ENCODE measurements around the gene HOXB13.
"Not testable (repeated sequence)": the region's sequence is repeated elsewhere in the genome, so short reads cannot be mapped to it uniquely, and the experiment has no call there.

The HOXB13 gene

GRCh38 chr17:48720266-48721008 is 8.1 kb downstream of the HOXB13 start:
- TF ChIP-seq, protein P1, sequence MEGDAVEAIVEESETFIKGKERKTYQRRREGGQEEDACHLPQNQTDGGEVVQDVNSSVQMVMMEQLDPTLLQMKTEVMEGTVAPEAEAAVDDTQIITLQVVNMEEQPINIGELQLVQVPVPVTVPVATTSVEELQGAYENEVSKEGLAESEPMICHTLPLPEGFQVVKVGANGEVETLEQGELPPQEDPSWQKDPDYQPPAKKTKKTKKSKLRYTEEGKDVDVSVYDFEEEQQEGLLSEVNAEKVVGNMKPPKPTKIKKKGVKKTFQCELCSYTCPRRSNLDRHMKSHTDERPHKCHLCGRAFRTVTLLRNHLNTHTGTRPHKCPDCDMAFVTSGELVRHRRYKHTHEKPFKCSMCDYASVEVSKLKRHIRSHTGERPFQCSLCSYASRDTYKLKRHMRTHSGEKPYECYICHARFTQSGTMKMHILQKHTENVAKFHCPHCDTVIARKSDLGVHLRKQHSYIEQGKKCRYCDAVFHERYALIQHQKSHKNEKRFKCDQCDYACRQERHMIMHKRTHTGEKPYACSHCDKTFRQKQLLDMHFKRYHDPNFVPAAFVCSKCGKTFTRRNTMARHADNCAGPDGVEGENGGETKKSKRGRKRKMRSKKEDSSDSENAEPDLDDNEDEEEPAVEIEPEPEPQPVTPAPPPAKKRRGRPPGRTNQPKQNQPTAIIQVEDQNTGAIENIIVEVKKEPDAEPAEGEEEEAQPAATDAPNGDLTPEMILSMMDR (IDR thresholded peaks at IDR 0.05; ENCODE audit: insufficient read depth, missing control alignments) = no peak
- no peak for DNase-seq (ENCODE audit: insufficient read length, low spot score)
- no peak for FAIRE-seq

DNA sequence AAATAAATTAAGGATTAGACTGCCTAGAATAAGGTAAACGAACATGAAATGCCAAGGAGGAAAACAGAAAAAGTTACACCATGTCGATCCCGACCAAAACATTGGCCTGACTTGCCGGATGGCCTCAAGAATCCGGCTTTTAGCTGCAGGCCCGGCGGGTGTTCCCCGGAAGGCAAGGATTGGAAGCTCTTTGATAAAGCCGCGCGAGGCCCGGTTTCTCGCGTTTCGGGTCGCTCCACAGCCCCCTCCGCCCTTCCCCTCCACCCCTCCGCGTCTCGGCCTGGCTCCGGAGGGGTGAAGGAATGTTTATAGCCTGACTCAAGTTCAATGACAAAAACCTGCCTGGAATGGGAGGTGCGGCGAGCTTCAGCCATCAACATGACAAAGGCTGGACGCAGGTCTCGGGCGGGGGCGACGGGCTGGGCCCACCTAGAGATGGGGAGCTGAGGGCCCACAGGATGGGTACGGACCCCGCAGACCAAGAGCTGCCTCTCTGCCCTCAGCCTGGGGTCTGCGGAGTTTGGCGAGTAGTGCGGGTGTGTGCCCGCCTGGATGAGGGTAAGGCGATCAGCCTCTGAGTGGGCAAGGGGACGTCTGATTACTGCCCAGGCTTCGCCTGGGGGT is 8.8 kb downstream of the HOXB13 start:
- TF ChIP-seq, protein P1 (IDR thresholded peaks at IDR 0.05; ENCODE audit: insufficient read depth, missing control alignments) = no peak
- DNase-seq (ENCODE audit: insufficient read length, low spot score) = no peak
- no peak for FAIRE-seq

DNA sequence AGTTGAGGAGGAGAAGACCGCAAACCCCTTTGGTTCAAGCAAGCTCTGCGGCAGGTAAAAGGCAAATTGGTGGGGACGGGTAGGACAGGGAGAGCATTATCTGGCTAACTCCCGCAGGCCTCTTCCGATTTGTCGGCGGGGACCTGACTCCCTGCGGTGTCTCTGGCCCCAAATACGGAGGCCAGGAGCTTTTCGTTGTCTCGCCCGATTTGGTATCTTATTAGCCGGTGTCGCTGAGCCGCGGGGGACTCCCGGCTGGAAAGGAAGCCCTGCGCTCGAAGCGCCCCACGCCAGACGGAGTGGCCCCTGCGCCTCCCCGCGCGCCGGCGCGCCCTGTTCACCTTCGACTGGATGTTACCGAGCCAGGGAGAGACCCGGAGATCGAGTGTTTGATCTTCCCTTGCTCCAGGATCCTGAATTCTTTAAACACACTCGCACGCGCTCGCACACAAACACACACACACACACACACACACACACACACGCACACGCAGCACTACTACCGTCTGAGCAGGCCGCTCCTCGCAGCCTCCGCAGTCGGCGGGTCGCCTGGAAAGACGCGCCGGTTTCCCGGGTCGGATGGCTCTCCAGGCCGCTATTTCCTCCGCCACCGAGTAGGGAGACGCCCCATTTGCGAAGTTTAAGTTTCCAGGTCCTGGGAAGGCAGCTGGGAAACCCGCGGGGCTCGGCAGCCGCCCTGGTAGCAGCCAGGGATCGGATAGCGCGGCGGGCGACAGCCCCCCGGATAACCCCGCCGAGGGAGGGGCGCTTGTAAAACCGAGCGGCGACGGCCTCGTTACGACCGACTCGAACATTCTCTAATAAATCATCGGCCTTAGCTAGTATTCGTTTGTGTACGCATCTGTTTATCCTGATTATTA is 9.5 kb downstream of the HOXB13 start:
- FAIRE-seq = no peak
- TF ChIP-seq, protein P1 (IDR thresholded peaks at IDR 0.05; ENCODE audit: insufficient read depth, missing control alignments) = no peak
- no peak for DNase-seq (ENCODE audit: insufficient read length, low spot score)

GRCh38 chr17:48718227-48718760 is 10.3 kb downstream of the HOXB13 start:
- DNase-seq (ENCODE audit: insufficient read length, low spot score) (no peak), FAIRE-seq (no peak)
- TF ChIP-seq, protein P1 (IDR thresholded peaks at IDR 0.05; ENCODE audit: insufficient read depth, missing control alignments) = no peak

DNA sequence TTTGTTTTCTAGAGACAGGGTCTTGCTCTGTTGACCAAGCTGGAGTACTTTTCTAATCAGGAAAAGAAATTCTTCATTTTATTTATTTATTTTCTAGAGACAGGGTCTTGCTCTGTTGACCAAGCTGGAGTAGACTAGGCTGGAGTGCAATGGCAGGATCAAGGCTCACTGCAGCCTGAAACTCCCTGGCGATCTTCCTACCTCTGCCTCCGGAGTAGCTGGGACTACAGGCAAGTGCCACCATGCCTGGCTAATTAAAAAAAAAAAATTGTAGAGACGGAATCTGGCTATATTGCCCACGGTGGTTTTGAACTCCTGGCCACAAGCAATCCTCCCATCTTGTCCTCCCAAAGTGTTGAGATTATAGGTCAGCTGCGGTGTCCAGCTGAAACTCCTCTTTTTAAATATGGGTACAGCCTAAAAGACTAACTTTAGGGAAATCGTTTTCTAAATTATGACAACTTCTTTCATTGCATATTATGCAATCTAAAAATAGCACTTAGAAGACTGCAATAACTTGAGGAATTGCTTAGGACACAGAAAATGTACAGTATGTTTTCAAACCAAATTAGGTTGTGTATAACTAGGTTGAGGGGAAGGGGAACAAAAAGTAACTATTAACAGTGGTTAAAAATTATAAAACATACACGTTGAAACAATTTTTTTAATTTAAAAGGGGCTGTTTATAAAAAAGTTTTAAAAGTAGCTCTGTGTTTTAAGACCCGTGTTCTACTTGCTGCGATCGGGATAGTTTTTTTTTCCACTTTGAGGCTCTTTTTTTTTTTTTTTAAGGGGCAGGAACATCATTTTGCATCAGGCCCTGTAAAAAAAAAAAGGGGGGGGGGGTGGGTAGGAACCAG is 11.0 kb downstream of the HOXB13 start:
- TF ChIP-seq, protein P1 (IDR thresholded peaks at IDR 0.05; ENCODE audit: insufficient read depth, missing control alignments) = no peak
- DNase-seq (ENCODE audit: insufficient read length, low spot score) (no peak), FAIRE-seq (no peak)

DNA sequence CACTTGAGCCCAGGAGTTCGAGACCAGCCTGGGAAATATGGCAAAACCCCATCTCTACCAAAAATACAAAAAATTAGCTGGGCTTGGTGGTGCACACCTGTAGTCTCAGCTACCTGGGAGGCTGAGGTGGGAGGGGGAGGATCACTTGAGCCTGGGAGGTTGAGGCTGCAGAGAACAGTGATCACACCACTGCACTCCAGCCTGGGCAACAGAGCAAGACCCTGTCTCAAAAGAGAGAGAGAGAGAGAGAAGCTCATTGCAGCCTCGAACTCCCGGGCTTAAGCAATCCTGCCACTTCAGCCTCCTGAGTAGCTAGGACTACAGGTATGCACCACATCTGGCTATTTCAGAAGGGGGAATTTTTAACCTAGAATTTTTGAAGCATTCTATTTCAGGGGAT is 12.0 kb downstream of the HOXB13 start:
- not testable (repeated sequence) for FAIRE-seq; DNase-seq (ENCODE audit: insufficient read length, low spot score)
